GM21447 (cell line): ENCODE measurements around the gene KCNT2.
"Not testable (repeated sequence)": the region's sequence is repeated elsewhere in the genome, so short reads cannot be mapped to it uniquely, and the experiment has no call there.

Experiments used
- ATAC-seq: cut with Tn5 transposase; IDR thresholded peaks from one replicate; pipeline ENCODE4 v1.9.1; 2021; ENCODE audit not compliant: unreplicated experiment

Gene KCNT2

DNA sequence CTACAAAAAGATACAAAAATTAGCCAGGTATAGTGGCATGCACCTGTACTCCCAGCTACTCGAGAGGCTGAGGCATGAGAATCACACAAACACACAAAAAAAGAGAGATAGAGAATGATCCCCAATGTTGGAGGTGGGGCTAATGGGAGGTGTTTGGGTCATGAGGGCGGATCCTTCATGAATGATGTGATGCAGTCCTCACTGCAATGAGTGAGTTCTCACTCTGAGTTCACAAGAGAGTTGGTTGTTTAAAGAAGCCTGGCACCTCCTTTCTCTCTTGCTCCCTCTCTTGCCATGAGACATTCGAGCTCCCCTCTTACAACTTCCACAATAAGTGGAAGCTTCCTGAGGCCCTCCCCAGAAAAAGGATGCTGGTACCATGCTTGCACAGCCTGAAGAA lies 17.3 kb downstream of the KCNT2 start:
- no peak for ATAC-seq

DNA sequence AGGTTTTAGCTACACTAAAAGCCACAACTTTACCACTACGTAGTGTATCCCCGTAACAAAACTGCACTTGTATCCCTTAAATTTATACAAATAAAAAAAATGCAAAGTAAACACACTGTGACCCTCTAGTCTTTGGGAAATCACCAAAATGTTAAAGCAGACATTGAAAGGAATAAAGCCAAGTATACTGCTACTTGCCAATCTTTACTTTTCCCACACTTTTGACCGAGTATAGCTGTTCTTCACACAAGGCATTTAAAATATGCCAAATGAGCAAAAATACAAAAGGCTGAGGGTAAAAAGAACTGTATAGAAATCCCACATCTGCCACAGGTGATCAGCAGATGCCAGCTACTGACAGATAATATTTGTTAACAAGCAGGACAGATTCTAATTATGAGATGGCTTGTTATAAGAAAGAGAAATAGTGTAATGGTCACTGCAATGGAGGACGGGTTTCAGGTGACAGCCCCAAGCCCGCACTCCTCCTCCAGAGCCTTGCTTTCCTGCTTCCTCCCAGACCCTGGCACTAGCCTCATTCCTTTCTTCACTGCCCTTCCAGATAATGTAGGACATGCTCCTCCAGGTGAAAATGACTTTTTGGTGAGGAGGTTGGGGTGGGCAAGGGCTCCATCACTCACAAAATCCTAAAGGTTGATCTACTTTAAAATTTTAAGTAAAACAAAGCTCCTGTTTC lies 18.1 kb downstream of the KCNT2 start:
- no peak for ATAC-seq

DNA sequence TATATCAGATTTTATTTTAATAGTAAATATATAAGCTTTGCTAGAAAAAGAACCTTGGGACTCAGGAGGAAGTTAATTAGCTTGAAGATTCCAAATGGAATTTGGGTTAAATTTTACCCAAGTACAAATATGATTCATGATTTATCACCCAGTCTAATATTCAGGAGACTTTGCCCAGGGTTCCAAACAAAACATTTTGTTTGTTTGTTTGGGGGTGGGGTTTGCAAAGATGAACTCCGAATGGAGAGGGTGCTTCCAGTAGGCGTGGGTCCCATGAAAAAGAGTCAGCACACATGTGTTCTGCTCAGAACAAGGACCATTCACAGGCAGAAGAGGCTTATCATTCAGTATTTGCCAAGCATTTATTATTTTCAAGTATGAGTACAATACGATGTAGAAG lies 23.5 kb downstream of the KCNT2 start:
- no peak for ATAC-seq

DNA sequence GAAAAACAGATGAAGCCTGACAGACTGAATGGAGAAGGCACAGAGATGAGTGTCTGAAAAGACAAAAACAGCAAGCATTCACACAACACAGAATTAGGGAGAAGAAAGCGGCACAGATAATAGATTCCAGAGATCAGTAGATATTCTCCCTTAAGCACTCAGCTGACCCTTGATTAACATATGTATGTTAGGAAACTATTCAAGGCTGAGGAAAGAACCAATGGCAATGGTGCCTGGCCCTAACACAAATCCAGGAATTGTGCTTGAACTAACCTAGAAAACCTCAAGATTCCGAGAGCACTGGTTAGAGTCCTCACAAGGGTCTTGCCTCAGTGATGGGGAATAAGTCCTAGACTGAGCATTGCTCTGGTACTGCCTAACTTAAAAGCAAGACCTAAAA lies 30.9 kb downstream of the KCNT2 start:
- ATAC-seq = no peak

DNA sequence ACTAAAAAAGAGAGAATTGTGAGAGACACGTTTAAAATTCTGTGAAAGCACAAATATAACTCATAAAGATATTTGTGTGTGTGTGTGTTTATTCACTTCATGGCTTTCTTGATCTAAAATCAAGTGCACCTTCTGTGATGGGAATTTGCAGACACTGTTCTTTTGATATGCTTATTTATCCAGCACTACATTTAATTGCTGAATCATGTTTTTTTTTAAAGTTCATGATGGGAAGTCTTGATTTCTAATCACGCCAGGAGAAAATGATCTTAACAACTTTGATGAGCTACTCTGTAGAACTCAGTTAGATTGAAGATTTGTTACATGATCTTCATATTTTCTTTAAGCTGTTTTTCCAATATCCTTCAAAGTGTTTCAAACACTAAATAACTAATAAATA lies 35.0 kb downstream of the KCNT2 start:
- no peak for ATAC-seq

DNA sequence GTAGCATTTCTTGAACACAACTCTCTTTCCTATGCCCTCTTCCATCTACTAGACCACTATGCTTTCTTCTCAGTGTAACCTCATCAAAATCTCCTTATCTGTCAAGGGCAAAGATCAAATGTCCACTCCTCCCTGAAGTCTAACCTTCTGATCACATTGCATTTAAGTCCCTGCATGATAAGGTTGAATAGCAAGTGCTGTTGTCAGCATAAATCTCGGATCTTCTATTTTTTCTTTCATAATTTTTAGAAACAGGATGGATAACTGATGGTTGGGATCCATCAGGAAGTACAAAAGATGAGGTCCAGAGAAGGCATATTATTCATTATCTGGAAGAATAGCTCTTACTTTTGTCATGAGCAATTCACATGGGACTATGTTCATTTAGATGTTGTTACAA lies 41.0 kb downstream of the KCNT2 start:
- no peak for ATAC-seq

DNA sequence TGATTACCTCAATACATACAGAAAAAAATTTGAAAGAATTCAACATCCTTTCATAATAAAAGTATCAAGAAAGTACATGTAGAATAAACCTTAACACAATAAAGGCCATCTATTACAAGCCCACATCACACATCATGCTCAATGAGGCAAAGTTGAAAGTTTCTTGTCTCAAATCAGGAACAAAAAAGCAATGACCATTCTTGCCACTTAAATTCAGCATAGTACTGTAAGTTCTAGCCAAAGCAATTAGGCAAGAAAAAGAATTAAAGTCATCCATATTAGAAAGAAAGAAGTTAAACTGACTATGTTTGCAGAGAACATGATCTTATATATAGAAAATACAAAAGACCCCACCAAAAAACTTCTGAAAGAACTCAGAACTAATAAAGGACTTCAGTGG lies 44.5 kb downstream of the KCNT2 start:
- no peak for ATAC-seq

DNA sequence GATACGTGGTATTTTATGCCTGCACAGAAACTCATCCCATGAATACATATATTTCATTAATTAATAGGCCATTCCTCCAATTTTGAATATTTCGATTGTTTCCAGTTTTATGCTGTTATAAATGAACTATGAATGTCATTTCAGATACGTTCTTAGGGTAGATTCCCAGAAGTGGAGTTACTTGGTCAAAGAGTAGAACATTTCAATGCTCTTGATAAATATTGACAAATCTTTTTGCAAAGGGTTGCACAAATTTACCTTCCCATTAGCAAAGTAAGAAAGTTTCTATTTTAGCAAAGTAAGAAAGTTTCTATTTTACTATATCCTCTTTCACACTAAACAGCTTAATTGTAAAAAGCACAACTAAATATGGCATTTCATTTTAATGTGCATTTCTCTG lies 48.9 kb downstream of the KCNT2 start:
- ATAC-seq = no peak

DNA sequence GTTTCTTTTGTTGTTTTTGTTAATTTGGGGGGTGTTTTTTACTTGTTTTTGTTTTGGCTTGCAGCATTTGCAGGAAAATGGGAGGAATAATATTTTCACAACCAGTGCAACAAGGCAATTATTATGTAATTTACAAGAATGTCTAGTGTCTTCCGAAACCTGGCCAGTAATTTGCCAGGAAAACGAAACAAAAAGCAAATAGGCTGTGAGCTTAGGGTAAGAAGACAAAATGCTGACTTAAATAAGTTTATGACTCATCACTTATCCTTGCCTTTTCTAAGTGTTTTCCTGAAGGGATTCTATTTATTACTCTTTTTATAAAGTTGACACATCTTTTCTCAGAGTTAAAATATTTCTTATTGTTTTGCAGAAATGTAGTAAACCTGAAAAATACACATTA lies 49.8 kb downstream of the KCNT2 start:
- ATAC-seq = peak; percentile 70

DNA sequence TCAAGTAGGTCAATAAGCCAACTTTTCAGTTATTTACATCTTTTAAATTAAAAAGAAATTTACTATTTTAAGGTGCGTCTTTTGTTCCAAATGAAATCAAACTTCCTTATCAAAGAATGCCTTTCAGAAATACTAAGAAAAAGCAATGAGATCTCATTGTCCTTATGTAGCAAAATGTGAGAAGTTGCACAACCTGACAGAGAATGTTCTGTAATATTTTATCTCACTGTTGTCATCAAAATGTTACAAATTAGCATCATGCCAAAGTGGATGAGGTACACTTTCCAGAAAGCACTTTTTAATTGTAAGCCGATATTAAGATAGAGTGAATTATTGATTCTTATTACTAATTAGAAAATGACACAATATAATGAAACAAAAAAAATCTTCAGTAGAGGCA lies 50.4 kb downstream of the KCNT2 start:
- no peak for ATAC-seq

DNA sequence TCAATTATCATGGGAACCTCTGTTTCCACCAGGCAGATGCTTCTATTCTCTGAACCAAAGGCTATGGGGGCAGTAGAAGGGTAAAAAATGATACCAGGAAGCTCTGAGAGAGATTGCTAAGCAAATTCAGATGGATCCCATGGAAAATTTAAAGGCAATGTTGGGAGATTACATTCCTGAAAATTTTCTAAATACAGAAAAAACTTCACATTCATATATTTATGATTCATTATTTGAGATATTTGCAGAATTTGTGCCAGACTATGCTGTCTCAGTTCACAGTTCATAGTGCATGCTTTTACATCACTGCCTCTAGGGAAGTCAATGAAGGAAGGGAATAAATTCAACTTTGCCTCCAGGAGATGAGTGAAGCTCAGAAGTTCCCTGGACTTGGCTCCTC lies 57.5 kb downstream of the KCNT2 start:
- ATAC-seq = no peak

DNA sequence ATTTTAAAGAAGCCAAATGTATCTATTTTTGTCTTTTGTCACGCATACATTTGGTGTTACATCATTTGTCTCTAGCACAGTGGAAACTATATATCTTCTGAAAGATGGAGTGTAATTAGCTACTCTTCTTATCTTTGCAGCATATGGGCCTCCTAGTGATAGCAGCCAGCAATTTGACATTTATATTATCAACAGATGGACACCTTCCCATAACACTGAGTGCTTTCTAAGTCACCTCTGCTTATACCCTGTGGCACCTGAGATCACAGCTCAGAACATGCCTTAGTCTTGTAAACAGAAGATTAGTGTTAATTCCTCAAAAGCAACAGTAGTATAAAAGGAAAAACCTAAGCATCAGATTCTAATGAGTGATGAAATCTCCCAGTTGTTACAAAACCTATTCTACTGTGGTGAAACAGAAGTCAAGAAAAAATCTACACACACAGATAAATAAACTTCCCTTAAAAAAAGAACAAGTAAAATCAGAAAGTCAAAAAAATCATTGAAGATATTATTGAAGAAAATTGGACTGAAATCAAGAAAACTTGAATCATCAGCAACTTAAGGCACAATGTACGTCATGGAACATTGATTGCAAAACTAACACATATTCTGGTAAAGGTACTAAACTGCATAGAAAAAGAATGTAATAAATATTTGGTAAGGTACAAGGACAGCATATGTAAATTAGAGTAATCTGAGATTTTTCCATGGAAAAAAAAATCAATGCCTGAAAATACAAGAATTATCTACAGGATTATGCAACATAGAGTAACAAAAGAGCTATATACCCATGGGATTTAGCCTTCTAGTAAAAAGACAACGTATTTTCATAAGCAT lies 61.7 kb downstream of the KCNT2 start:
- ATAC-seq = no peak

DNA sequence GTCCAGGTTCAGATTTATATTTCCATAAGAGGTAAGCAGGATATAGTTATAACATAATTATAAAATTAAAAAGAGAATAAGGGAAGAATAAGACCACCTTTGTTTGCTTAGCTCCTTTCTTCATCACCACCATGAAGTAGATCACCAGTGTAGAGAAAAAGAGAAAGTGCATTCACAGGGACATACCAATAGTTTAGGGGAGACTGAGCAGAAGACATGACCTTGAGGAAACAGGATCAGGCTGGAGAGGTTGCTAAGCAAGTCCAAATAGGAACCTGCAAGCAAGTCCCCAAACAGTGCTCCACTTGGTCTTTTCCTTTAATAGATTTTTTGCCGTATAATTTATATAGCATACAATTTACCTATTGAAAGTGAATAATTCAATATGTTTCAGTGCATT lies 63.0 kb downstream of the KCNT2 start:
- no peak for ATAC-seq

DNA sequence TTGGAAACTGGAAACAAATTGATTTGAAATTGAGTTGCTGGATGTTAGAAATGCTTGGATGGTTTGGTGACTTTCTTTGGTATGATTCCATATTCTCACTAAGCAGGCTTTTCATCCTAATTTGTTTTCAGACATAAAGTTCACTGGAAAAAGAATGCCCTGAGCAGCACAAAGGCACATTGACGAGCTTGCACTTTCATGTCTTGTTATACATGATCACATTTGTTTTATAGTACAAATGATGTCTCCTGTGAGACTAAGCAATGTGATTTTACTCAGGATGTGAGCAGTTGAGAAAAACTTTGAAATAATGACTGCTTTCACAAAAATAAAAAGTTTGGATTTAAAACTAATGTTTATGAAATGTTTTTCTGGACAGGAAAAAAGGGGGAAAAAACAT lies 63.6 kb downstream of the KCNT2 start:
- no peak for ATAC-seq

DNA sequence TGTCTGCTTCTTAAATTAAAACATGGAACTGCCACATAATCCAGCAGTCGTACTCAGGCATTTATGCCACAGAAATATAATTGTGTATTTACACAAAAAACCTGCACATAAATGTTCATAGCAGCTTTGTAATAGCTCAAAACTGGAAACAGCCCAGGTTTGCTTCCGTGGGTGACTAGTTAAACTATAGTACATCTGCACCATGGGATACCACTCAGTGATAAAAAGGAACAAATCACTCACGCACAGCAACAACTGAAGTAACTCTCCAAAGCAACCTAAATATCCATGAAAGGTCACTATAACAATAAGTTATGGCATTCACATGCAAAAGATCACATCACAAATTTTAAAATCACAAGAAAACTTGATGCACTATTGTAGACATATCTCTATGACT lies 64.4 kb downstream of the KCNT2 start:
- ATAC-seq = no peak

DNA sequence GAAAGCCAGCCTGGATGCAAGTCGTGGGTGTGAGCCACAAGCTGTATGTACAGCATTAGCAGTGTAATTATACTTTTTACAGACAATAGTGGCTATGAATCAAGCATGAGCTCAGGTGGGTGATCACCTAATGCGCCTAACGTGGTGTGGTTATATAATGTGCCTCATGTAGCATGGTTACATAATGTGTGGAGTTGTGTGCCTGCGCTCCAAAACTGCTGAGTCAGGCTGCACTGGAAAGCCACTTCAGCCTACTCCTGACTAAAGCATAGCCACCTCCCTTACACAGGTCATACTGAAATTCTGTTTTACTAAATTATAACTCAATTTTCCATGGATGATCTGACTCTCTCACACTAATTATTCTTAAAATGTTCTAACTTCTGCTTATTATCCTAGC lies 69.8 kb downstream of the KCNT2 start:
- no peak for ATAC-seq

DNA sequence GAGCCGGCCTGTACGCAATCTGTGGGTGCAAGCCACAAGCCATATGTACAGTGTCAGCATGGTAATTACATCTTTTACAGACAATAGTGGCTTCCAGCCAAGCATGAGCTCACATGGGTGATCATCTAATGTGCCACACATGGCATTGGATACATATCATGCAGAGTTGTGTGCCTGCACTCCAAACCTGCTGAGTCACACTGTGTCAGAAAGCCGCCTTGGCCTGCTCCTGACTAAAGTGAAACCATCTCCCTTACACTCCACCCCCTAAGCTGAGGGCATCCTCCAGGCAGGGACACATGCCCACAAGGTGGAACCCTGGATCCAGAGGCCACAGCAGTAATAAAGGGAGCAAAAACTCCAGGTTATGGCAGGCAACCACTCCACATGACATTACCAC lies 72.5 kb downstream of the KCNT2 start:
- no peak for ATAC-seq

DNA sequence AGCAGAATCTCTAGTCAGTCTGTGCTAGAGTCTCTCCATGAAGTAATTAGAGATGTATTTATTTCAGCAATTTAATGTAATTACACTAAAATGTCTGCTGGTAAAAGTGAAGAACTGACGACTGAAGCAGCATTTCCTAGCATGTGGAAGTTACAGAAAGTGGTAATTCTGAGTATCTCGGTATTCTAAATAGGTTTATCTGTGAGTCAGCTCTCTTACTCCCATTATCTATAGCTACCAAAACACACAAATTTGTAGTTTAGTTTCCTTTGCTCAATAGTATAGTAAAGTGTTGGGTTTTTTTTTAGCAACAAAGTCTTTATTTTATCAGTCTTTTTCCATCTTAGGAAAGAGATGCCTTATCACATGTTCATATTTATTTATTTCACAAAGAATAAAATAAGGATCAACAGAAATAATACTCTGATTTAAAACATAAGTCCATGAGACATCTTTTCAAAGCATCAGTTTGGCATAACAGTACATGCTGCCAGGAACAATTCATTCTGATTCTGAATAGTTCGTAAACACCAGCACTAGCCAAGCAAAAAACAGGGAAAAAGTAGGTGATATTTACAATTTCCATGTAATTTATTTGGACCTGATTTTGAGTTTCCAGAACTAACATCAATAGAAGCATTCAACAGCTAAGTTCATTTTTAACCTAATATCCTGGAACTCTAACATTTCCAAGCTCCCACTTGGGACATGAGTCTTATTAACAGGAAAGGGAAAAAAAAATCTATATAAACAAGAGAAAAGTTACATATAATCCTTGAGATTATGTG lies 76.3 kb downstream of the KCNT2 start:
- no peak for ATAC-seq

DNA sequence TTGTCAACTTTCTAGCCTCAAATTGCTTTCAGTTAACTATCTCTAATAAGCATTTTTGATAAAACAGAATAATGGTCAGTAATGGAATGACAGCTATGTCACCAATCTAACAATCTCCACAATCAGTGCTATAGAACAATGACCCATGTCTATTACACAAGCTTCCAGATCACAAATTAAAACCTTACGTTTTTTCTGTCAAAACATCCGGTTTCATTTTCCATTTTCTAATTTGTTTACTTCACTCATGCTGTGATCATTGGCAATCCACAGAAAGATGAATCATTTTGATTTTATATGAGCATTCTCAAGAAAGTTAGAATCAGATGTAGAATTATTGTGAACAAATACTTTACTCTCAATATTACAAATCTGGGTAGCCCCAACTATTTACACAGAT lies 80.3 kb downstream of the KCNT2 start:
- ATAC-seq = no peak

DNA sequence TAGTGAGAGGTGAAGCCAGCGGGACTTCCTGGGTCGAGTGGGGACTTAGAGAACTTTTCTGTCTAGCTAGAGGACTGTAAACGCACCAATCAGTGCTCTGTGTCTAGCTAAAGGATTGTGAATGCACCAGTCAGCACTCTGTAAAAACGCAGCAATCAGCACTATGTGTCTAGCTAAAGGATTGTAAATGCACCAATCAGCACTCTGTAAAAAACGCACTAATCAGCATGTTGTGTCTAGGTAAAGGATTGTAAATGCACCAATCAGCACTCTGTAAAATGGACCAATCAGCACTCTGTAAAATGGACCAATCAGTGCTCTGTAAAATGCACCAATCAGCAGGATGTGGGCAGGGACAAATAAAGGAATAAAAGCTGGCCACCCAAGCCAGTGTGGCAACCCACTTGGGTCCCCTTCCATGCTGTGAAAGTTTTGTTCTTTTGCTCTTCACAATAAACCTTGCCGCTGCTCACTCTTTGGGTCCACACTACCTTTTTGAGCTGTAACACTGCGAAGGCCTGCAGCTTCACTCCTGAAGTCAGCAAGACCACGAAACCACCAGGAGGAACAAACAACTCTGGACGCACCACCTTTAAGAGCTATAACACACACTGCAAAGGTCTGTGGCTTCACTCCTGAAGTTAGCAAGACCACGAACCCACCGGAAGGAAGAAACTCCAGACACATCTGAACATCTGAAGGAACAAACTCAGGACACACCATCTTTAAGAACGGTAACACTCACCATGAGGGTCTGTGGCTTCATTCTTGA lies 85.5 kb downstream of the KCNT2 start:
- not testable (repeated sequence) for ATAC-seq

DNA sequence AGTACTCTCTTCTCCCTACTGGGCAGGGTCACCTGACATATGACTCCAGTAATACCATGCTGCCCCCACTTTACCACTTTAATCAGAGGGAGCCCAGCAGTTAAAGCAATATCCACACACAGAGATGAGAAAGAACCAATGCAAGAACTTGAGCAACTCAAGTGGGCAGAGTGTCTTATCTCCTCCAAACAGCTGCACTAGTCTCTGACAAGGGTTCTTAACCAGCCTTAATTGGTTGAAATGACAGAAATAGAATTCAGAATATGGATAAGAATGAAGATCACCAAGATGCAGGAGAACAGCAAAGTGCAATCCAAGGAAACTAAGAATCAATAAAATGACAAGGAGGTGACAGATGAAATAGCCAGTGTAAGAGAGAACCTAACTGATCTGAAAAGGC lies 91.0 kb downstream of the KCNT2 start:
- ATAC-seq = no peak
